Prostate gland (tissue), 2 donors: Measurements from ENCODE around the gene TLCD3A.

Source experiments
- POLR2A ChIP-seq: fragments of 450-650 bp; IDR thresholded peaks from one replicate; pipeline ENCODE4 v1.6.1; 2016; ENCODE audit warnings: antibody characterized with exemption, mild to moderate bottlenecking
- POLR2AphosphoS5 ChIP-seq: sonication (generic); formaldehyde crosslinking; IDR thresholded peaks from one replicate; pipeline ENCODE4 v1.6.1; 2017; ENCODE audit warnings: antibody characterized with exemption
- TF ChIP-seq, protein P1 (sequence below), 4 experiments: fragments of 200-600 bp in 2 of 4; fragments of 450-650 bp in 2 of 4; sonication (generic) in 2 of 4; IDR thresholded peaks; 1 replicate in 3 of 4; 2 replicates in 1 of 4; pipeline ENCODE4 v1.5.1; 2016 to 2019; ENCODE audit warnings: antibody characterized with exemption in 4 of 4, mild to moderate bottlenecking in 2 of 4, moderate library complexity in 2 of 4

DNA sequence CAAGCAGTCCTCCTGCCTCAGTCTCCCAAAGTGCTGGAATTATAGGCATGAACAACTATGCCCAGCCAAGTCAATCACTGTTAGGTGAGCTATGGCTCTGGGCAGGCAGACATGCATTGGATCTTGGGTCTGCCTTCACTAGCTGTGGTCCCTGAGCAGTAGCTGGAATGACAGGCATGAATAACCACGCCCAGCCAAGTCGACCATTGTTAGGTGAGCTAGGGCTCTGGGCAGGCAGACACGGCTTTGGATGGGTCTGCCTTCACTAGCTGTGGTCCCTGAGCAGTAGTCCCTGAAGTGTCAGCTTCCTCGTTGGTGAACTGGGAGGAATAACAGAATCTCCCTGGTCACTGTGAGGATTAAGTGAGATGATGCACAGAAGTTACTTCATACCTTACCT is 56.2 kb downstream of the TLCD3A start:
- TF ChIP-seq, protein P1, sequence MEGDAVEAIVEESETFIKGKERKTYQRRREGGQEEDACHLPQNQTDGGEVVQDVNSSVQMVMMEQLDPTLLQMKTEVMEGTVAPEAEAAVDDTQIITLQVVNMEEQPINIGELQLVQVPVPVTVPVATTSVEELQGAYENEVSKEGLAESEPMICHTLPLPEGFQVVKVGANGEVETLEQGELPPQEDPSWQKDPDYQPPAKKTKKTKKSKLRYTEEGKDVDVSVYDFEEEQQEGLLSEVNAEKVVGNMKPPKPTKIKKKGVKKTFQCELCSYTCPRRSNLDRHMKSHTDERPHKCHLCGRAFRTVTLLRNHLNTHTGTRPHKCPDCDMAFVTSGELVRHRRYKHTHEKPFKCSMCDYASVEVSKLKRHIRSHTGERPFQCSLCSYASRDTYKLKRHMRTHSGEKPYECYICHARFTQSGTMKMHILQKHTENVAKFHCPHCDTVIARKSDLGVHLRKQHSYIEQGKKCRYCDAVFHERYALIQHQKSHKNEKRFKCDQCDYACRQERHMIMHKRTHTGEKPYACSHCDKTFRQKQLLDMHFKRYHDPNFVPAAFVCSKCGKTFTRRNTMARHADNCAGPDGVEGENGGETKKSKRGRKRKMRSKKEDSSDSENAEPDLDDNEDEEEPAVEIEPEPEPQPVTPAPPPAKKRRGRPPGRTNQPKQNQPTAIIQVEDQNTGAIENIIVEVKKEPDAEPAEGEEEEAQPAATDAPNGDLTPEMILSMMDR (IDR thresholded peaks at IDR 0.05): no peak
- TF ChIP-seq POLR2A (no peak), POLR2AphosphoS5 (no peak)
